HFFc6 (cell line): ENCODE data around the gene DPP8. TPM values are rescaled to one million over a fixed set of nuclear protein-coding genes. Genes with fewer than 3 reads are reported as not detected.
A peak's percentile ranks its signal among the peaks of the same experiment; 100 is the strongest.

ENCODE experiments used
- DNase-seq: peaks from one replicate; pipeline ENCODE4 v3.0.0-alpha.2; 2018
- H3K27ac Mint-ChIP-seq: 2 replicates; pipeline ENCODE4 v1.8.0; 2020; ENCODE audit warnings: mild to moderate bottlenecking, mixed read lengths
- H3K27me3 Mint-ChIP-seq: 2 replicates; pipeline ENCODE4 v1.8.0; 2021; ENCODE audit warnings: mild to moderate bottlenecking, moderate library complexity, mixed read lengths; ENCODE audit not compliant: insufficient read depth
- H3K36me3 Mint-ChIP-seq: 2 replicates; pipeline ENCODE4 v1.8.0; 2021; ENCODE audit warnings: low read depth, mixed read lengths
- H3K4me1 Mint-ChIP-seq: 2 replicates; pipeline ENCODE4 v1.8.0; 2020; ENCODE audit warnings: low read depth, mixed read lengths
- H3K4me3 Mint-ChIP-seq: 2 replicates; pipeline ENCODE4 v1.8.0; 2020; ENCODE audit warnings: mild to moderate bottlenecking, moderate library complexity, mixed read lengths
- H3K9me3 Mint-ChIP-seq: 2 replicates; pipeline ENCODE4 v1.8.0; 2020; ENCODE audit warnings: mild to moderate bottlenecking, mixed read lengths
- CTCF ChIP-seq: fragments of 200-600 bp; sonication (generic); IDR thresholded peaks from 2 replicates; pipeline ENCODE4 v1.5.0; 2021; ENCODE audit warnings: antibody characterized with exemption, mild to moderate bottlenecking
- total RNA-seq, 6 experiments: library from RNA; stranded (reverse); fragmentation: NEBNext Ultra II Directional; extraction: Animal tissue kit (Norgen Biotek cat#: 25700); gene quantifications; 2 replicates in 1 of 6; 3 replicates in 5 of 6; pipeline ENCODE4 v1.2.3, GENCODE V29; 2021

DPP8 gene
- total RNA-seq, 6 experiments from 2014 or later = 24.9 to 34.9 (median 30.9) TPM

DNA sequence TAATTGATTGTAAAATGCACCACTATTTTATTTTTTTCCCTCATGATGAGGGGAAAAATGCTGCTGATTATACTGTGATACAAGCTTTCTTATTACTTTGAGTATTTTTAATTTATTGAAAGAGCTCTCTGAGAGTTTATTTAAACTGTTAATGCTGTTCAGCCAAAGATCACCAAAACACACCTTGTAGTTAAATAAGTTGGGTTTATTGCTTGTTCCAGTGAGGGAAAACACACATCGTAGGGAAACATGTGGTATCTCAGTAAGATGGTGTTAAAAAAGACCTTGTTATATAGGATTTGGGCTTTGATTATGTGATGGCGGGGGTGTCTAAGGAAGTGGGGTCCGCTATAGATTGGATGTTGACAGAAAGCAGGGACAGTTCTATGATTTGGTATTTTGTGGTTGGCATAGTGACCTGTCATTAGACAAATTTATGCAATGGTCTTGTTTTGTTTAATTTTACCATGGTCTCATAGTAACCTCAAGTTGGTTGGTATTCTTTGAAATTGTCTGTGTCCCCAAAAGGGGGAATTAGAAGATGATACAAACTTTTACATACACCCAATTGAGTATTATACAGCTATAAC lies 23.8 kb upstream of the DPP8 start:
- Mint-ChIP-seq H3K4me3 (no peak overlapping the region), H3K27me3 (no peaks in the 10 kb centered on the region; the same call in 1 of the 2 replicates), H3K36me3 (no peaks in the 10 kb centered on the region; the same call in 1 of the 2 replicates), H3K27ac (0 out of 2 replicates have a peak overlapping the region, but pooled peaks have one; percentile 7), H3K9me3 (no peaks in the 10 kb centered on the region), H3K4me1 (peaks cover 6% of the 10 kb centered on the region; the same call in 1 of the 2 replicates)
- no peak for TF ChIP-seq CTCF
- DNase-seq = no peak

GRCh38 chr15:65540314-65540713 lies 22.8 kb upstream of the DPP8 start:
- Mint-ChIP-seq H3K9me3 (no peaks in the 10 kb centered on the region), H3K27ac (no peak overlapping the region), H3K4me1 (peaks cover 10% of the 10 kb centered on the region), H3K27me3 (no peaks in the 10 kb centered on the region; the same call in 1 of the 2 replicates), H3K36me3 (no peaks in the 10 kb centered on the region; the same call in 1 of the 2 replicates), H3K4me3 (no peak overlapping the region)
- DNase-seq = no peak
- TF ChIP-seq CTCF = no peak

DNA sequence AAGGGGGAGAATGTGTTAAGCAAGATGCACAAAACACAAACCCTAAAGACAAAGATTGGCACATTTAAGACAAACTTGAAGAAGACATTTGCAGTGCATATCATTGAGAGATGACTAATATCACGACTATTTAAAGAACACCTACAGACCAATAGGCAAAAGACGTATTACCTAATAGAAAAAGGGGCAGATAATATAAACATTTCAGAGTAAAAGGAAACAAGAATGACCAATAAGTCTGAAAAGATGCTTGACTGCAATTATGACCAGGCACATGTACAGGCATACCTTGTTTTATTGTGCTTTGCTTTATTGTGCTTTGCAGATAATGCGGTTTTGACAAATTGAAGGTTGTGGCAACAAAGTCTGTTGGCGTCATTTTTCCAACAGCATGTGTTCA lies 17.7 kb upstream of the DPP8 start:
- no peaks in the 10 kb centered on the region; the same call in 1 of the 2 replicates for H3K36me3 Mint-ChIP-seq
- no peak overlapping the region for H3K4me3 Mint-ChIP-seq
- peaks cover 47% of the 10 kb centered on the region for H3K4me1 Mint-ChIP-seq
- H3K27me3 Mint-ChIP-seq = no peaks in the 10 kb centered on the region; the same call in 1 of the 2 replicates
- H3K27ac Mint-ChIP-seq = no peak overlapping the region
- no peak for TF ChIP-seq CTCF
- no peaks in the 10 kb centered on the region for H3K9me3 Mint-ChIP-seq
- no peak for DNase-seq

DNA sequence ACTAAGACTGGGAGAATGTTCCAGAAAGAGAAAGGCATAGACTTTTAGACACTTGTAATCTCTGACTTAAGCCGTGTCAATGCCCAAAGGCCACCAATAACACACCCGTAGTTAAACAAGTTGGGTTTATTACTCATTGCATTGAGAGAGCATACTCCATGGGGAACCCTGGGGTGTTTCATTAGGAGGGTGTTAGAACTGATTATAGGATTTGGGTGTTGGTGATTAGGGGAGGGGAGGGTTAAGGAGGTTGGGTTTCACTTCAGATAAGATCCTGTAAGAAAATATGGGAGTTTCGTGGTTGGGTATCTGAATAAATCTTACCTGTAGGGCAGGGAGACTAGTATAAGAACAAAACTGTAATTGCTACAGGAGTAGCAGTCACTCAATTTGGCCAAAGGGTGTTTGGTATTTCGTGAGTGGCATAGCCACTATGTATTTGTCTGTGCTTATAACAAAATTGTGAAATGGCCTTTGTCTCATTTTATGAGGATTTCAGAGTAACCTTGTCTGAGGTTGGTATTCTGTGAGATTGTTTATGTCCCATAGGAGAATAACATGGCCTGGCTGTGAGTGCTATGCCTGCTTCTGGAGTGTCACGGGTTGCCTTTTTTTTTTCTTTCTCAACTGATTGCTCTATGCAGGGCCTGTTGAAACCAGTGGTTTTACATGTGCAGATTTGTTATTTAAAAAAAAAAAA lies 15.7 kb upstream of the DPP8 start:
- Mint-ChIP-seq H3K27ac (peak overlapping the region; percentile 40; the same call in 1 of the 2 replicates), H3K4me1 (peaks cover 51% of the 10 kb centered on the region), H3K9me3 (no peaks in the 10 kb centered on the region), H3K4me3 (no peak overlapping the region), H3K36me3 (no peaks in the 10 kb centered on the region; the same call in 1 of the 2 replicates), H3K27me3 (no peaks in the 10 kb centered on the region)
- DNase-seq = no peak
- no peak for TF ChIP-seq CTCF

DNA sequence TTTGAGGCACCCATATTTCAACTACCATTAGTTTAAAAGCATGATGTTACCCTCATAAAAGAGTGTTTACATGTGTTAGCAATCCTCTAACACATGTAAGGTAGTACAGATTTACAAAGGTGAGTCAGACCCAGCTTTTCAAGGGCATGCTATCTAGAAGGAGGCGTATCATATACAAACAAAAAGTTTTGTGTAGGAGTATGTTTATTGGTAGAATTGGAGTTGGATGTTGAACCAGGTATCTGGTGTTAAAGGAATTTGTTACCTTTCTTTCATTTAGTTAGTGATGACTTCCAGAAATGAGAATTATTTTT lies 15.2 kb upstream of the DPP8 start:
- peak overlapping the region; percentile 40; the same call in 1 of the 2 replicates for H3K27ac Mint-ChIP-seq
- H3K27me3 Mint-ChIP-seq = no peaks in the 10 kb centered on the region
- no peak for TF ChIP-seq CTCF
- no peaks in the 10 kb centered on the region; the same call in 1 of the 2 replicates for H3K36me3 Mint-ChIP-seq
- peak overlapping the region; percentile 89; the same call in 1 of the 2 replicates for H3K4me3 Mint-ChIP-seq
- H3K4me1 Mint-ChIP-seq = peaks cover 47% of the 10 kb centered on the region
- no peaks in the 10 kb centered on the region for H3K9me3 Mint-ChIP-seq
- DNase-seq = peak; percentile 50
